Liver (tissue), 3 donors: ENCODE measurements around the gene UNG.

Experiments
- FOXA1 ChIP-seq: IDR thresholded peaks from 2 replicates; pipeline ENCODE4 v1.6.1; 2016; ENCODE audit warnings: antibody characterized with exemption
- HNF4G ChIP-seq: IDR thresholded peaks from 2 replicates; pipeline ENCODE4 v1.6.1; 2016; ENCODE audit warnings: antibody characterized with exemption
- JUND ChIP-seq, 2 donors: IDR thresholded peaks; 2 replicates each; pipeline ENCODE4 v1.6.1; 2016; ENCODE audit warnings: antibody characterized with exemption in 2 of 2
- MAX ChIP-seq: IDR thresholded peaks from 2 replicates; pipeline ENCODE4 v1.6.1; 2016; ENCODE audit warnings: antibody characterized with exemption
- REST ChIP-seq: IDR thresholded peaks from 2 replicates; pipeline ENCODE4 v1.6.1; 2016; ENCODE audit warnings: antibody characterized with exemption, mild to moderate bottlenecking
- TAF1 ChIP-seq: conservative IDR thresholded peaks from 2 replicates; pipeline ENCODE4 v1.6.1; 2016; ENCODE audit warnings: antibody characterized with exemption, mild to moderate bottlenecking
- TF ChIP-seq, protein P1 (sequence below): fragments of 150-350 bp; IDR thresholded peaks from 2 replicates; pipeline ENCODE4 v1.5.1; 2017; ENCODE audit warnings: improper control_type of control experiment, low read depth, low read length; ENCODE audit not compliant: missing input control
- donor health status: healthy.
- donor health status: healthy.

GRCh38 chr12:109127533-109128242 lies 30.3 kb downstream of the UNG start:
- TF ChIP-seq REST (no peak), FOXA1 (no peak), HNF4G (no peak), TAF1 (no peak), JUND (IDR thresholded peaks at IDR 0.05) (no peak), MAX (no peak)
- TF ChIP-seq, protein P1, sequence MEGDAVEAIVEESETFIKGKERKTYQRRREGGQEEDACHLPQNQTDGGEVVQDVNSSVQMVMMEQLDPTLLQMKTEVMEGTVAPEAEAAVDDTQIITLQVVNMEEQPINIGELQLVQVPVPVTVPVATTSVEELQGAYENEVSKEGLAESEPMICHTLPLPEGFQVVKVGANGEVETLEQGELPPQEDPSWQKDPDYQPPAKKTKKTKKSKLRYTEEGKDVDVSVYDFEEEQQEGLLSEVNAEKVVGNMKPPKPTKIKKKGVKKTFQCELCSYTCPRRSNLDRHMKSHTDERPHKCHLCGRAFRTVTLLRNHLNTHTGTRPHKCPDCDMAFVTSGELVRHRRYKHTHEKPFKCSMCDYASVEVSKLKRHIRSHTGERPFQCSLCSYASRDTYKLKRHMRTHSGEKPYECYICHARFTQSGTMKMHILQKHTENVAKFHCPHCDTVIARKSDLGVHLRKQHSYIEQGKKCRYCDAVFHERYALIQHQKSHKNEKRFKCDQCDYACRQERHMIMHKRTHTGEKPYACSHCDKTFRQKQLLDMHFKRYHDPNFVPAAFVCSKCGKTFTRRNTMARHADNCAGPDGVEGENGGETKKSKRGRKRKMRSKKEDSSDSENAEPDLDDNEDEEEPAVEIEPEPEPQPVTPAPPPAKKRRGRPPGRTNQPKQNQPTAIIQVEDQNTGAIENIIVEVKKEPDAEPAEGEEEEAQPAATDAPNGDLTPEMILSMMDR: no peak
